H1 (cell line): ENCODE results near the gene CDCP1. TPM values are rescaled to one million over a fixed set of nuclear protein-coding genes. Genes with fewer than 3 reads are reported as not detected.

Experiments
- CTCF ChIA-PET: fragments of 300-600 bp; sonication (Branson Sonifier 250); formaldehyde crosslinking; loops from one replicate; lab custom pipeline; 2021; ENCODE audit not compliant: partially characterized antibody; lab: Charles Lee
- POLR2A ChIA-PET: fragments of 300-600 bp; sonication (Branson Sonifier 250); formaldehyde crosslinking; loops from one replicate; lab custom pipeline; 2021; ENCODE audit warnings: inconsistent platforms; ENCODE audit not compliant: partially characterized antibody; lab: Charles Lee
- DNase-seq, 2 experiments: peaks; one replicate each; pipeline versions ENCODE4 v3.0.0 to v3.0.0-alpha.2; 2010 to 2022; ENCODE audit warnings: low spot score in 2 of 2, low read depth in 1 of 2, mixed read lengths in 1 of 2
- FAIRE-seq: peaks from 2 replicates; lab custom pipeline; 2011; peaks lifted over from hg19 to GRCh38; lab: Jason Lieb, UNC
- H2AFZ ChIP-seq: 2 replicates; pipeline ENCODE4 v1.8.1; 2012; ENCODE audit warnings: low read length, inconsistent platforms
- H2AK5ac ChIP-seq: 2 replicates; pipeline ENCODE4 v1.6.1; 2013; ENCODE audit warnings: low read depth, low read length
- H2BK120ac ChIP-seq: replicated peaks from 2 replicates; pipeline ENCODE3; 2013; ENCODE audit warnings: low read depth, low read length, inconsistent platforms
- H2BK12ac ChIP-seq: 2 replicates; pipeline ENCODE4 v1.6.1; 2013; ENCODE audit warnings: low read depth, low read length
- H2BK15ac ChIP-seq: 2 replicates; pipeline ENCODE4 v1.6.1; 2013; ENCODE audit warnings: low read length
- H2BK20ac ChIP-seq: 2 replicates; pipeline ENCODE4 v1.6.1; 2013; ENCODE audit warnings: low read length
- H2BK5ac ChIP-seq: 2 replicates; pipeline ENCODE4 v1.6.1; 2013; ENCODE audit warnings: low read depth, low read length
- H3K14ac ChIP-seq: 2 replicates; pipeline ENCODE4 v1.6.1; 2013; ENCODE audit warnings: inconsistent platforms; ENCODE audit not compliant: insufficient read length
- H3K18ac ChIP-seq: 2 replicates; pipeline ENCODE4 v1.6.1; 2013; ENCODE audit warnings: low read length; ENCODE audit errors: extremely low read depth
- H3K23ac ChIP-seq: 2 replicates; pipeline ENCODE4 v1.6.1; 2013; ENCODE audit warnings: inconsistent platforms; ENCODE audit not compliant: insufficient read length
- H3K23me2 ChIP-seq: 2 replicates; pipeline ENCODE4 v1.6.1; 2013; ENCODE audit warnings: low read depth, low read length
- H3K27ac ChIP-seq: 2 replicates; pipeline ENCODE4 v1.6.1; 2011; ENCODE audit warnings: low read depth, low read length, inconsistent platforms
- H3K27me3 ChIP-seq, 4 experiments: replicated peaks in 1 of 4; 1 replicate in 1 of 4; 2 replicates in 3 of 4; pipeline versions ENCODE4 v1.6.1 to v1.8.1; 2011 to 2013; ENCODE audit warnings: low read length in 3 of 4, mild to moderate bottlenecking in 3 of 4, inconsistent platforms in 2 of 4, mixed read lengths in 2 of 4, moderate library complexity in 1 of 4; ENCODE audit not compliant: control insufficient read depth in 3 of 4, insufficient read depth in 3 of 4; ENCODE audit errors: extremely low read depth in 1 of 4
- H3K36me3 ChIP-seq, 4 experiments: 2 replicates each; pipeline versions ENCODE4 v1.6.1 to v1.8.1; 2011 to 2013; ENCODE audit warnings: mild to moderate bottlenecking in 4 of 4, low read length in 3 of 4, moderate library complexity in 2 of 4, control low read depth in 1 of 4, inconsistent platforms in 1 of 4; ENCODE audit not compliant: insufficient read depth in 4 of 4, control insufficient read depth in 2 of 4
- H3K4ac ChIP-seq: replicated peaks from 2 replicates; pipeline ENCODE3; 2013; ENCODE audit warnings: low read length, low read depth, mixed read lengths, inconsistent platforms; ENCODE audit not compliant: insufficient read length
- H3K4me1 ChIP-seq, 4 experiments: replicated peaks in 1 of 4; 1 replicate in 1 of 4; 2 replicates in 3 of 4; pipeline versions ENCODE4 v1.6.1 to v1.8.1; 2011 to 2013; ENCODE audit warnings: low read length in 3 of 4, inconsistent platforms in 2 of 4, mixed read lengths in 1 of 4; ENCODE audit not compliant: insufficient read depth in 4 of 4, control insufficient read depth in 3 of 4
- H3K4me2 ChIP-seq, 2 experiments: 2 replicates each; pipeline versions ENCODE4 v1.6.1 to v1.8.1; 2011 to 2013; ENCODE audit warnings: low read depth in 2 of 2, low read length in 2 of 2, control low read depth in 1 of 2, inconsistent platforms in 1 of 2, mild to moderate bottlenecking in 1 of 2; ENCODE audit not compliant: insufficient read depth in 1 of 2
- H3K4me3 ChIP-seq, 4 experiments: fragments of 200-600, 300-600 bp in 1 of 4; sonication (generic), shearing (Covaris generic), sonication (Bioruptor Twin) in 1 of 4; 2 replicates each; pipeline versions ENCODE4 v1.5.1 to v1.8.1; 2011 to 2016; ENCODE audit warnings: low read length in 4 of 4, low read depth in 3 of 4, control low read depth in 2 of 4, inconsistent platforms in 2 of 4, mild to moderate bottlenecking in 2 of 4, mixed read lengths in 1 of 4, moderate library complexity in 1 of 4; ENCODE audit not compliant: insufficient read depth in 2 of 4; ENCODE audit errors: extremely low read depth in 1 of 4
- H3K56ac ChIP-seq: replicated peaks from 2 replicates; pipeline ENCODE3; 2013; ENCODE audit warnings: low read depth, mild to moderate bottlenecking, mixed read lengths, low read length, inconsistent platforms; ENCODE audit not compliant: insufficient read length
- H3K79me1 ChIP-seq: 2 replicates; pipeline ENCODE4 v1.6.1; 2013; ENCODE audit warnings: low read depth, low read length, control low read depth
- H3K79me2 ChIP-seq, 2 experiments: 2 replicates each; pipeline versions ENCODE4 v1.6.1 to v1.8.1; 2012 to 2013; ENCODE audit warnings: low read length in 2 of 2, mild to moderate bottlenecking in 2 of 2, inconsistent platforms in 1 of 2; ENCODE audit not compliant: insufficient read depth in 2 of 2, control insufficient read depth in 1 of 2
- H3K9ac ChIP-seq, 4 experiments: replicated peaks in 1 of 4; 1 replicate in 1 of 4; 2 replicates in 3 of 4; pipeline versions ENCODE4 v1.6.1 to v1.8.1; 2011 to 2013; ENCODE audit warnings: low read depth in 3 of 4, low read length in 3 of 4, control low read depth in 2 of 4, mild to moderate bottlenecking in 2 of 4, moderate library complexity in 2 of 4, inconsistent platforms in 1 of 4; ENCODE audit errors: extremely low read depth in 1 of 4
- H3K9me3 ChIP-seq, 2 experiments: 2 replicates each; pipeline versions ENCODE4 v1.6.1 to v1.8.1; 2012 to 2013; ENCODE audit warnings: mild to moderate bottlenecking in 2 of 2, moderate library complexity in 2 of 2, control low read depth in 1 of 2, inconsistent platforms in 1 of 2, low read depth in 1 of 2, low read length in 1 of 2, mixed read lengths in 1 of 2; ENCODE audit not compliant: insufficient read depth in 2 of 2
- H4K20me1 ChIP-seq, 2 experiments: replicated peaks in 1 of 2; 2 replicates each; pipeline versions ENCODE3 to v1.8.1; 2011 to 2013; ENCODE audit warnings: inconsistent platforms in 2 of 2, low read length in 2 of 2, mild to moderate bottlenecking in 1 of 2; ENCODE audit not compliant: insufficient read depth in 2 of 2, control insufficient read depth in 1 of 2
- H4K5ac ChIP-seq: 2 replicates; pipeline ENCODE4 v1.6.1; 2013; ENCODE audit warnings: low read length, low read depth, mixed read lengths, inconsistent platforms; ENCODE audit not compliant: insufficient read length
- H4K8ac ChIP-seq: 2 replicates; pipeline ENCODE4 v1.8.0; 2013; ENCODE audit warnings: mild to moderate bottlenecking, moderate library complexity, low read length, inconsistent platforms; ENCODE audit not compliant: insufficient read depth; ENCODE audit errors: extremely low read depth
- H4K91ac ChIP-seq: replicated peaks from 2 replicates; pipeline ENCODE3; 2013; ENCODE audit warnings: low read length, mixed read lengths, inconsistent platforms; ENCODE audit not compliant: insufficient read length
- CBX5 ChIP-seq: fragments of 300-800, 300-1000 bp; sonication (generic); IDR thresholded peaks from 2 replicates; pipeline ENCODE4 v1.7.1; 2016; ENCODE audit warnings: antibody characterized with exemption, low read length, low read depth
- E2F6 ChIP-seq: IDR thresholded peaks from 2 replicates; pipeline ENCODE4 v1.6.1; 2012; ENCODE audit warnings: inconsistent platforms
- GTF2F1 ChIP-seq: IDR thresholded peaks from 2 replicates; pipeline ENCODE4 v1.6.1; 2012; ENCODE audit warnings: low read depth, low read length, improper control_type of control experiment, borderline replicate concordance
- WGBS, 2 experiments: shearing (Covaris generic) in 1 of 2; methylation state at CpG; one replicate each; pipeline versions ENCODE4 v1.1.6 to v1.1.7; 2013 to 2015; ENCODE audit warnings: low lambda C conversion rate in 2 of 2, mixed read lengths in 2 of 2, inconsistent platforms in 1 of 2, low coverage in 1 of 2, missing lambda C conversion rate in 1 of 2; ENCODE audit not compliant: insufficient replicate concordance in 2 of 2, insufficient coverage in 1 of 2, insufficient read length in 1 of 2; ENCODE audit errors: extremely low coverage in 1 of 2, missing lambda C conversion rate in 1 of 2; 5-methylcytosine and 5-hydroxymethylcytosine counted together
- polyA plus RNA-seq, 7 experiments: library from polyadenylated mRNA; depleted of rRNA in 3 of 7; stranded (reverse) in 5 of 7; unstranded in 2 of 7; fragments of >200 nt in 5 of 7; fragments of 200-250 nt in 2 of 7; gene quantifications; 1 replicate in 5 of 7; 2 replicates in 1 of 7; 4 replicates in 1 of 7; pipeline versions ENCODE4 v1.2.1 to v1.2.3, GENCODE V29; 2011 to 2013; ENCODE audit warnings: missing spikeins in 2 of 7, mixed read lengths in 2 of 7
- total RNA-seq: library from RNA; stranded (reverse); fragmentation: NEBNext Ultra II Directional; extraction: Animal tissue kit (Norgen Biotek cat#: 25700); gene quantifications from 2 replicates; pipeline ENCODE4 v1.2.1, GENCODE V29; 2021

The CDCP1 gene
- total and polyA plus RNA-seq, 2 of the 8 experiments (the other 6 are each of a cell fraction or from before 2014, with no cell fraction given) = 10.0 to 23.3 TPM

GRCh38 chr3:45119824-45120358 lies 26.3 kb downstream of the CDCP1 start:
- no peak overlapping the region for H4K5ac ChIP-seq
- H4K91ac ChIP-seq = no peak overlapping the region
- no peak overlapping the region for H2BK20ac ChIP-seq
- no peak overlapping the region for H3K18ac ChIP-seq
- H2BK15ac ChIP-seq = no peak overlapping the region
- H3K23me2 ChIP-seq = no peaks in the 10 kb centered on the region
- H3K4ac ChIP-seq = no peak overlapping the region
- no peaks in the 10 kb centered on the region for H4K20me1 ChIP-seq
- H3K23ac ChIP-seq = no peak overlapping the region
- no peak overlapping the region for H3K9ac ChIP-seq
- no peaks in the 10 kb centered on the region for H3K4me1 ChIP-seq
- H2AFZ ChIP-seq = no peak overlapping the region
- no peak overlapping the region for H4K8ac ChIP-seq
- DNase-seq = no peak
- H2BK5ac ChIP-seq = no peak overlapping the region
- peaks cover 2% of the 10 kb centered on the region for H3K79me1 ChIP-seq
- no peaks in the 10 kb centered on the region; a peak in 1 of 4 replicates for H3K79me2 ChIP-seq
- no peaks in the 10 kb centered on the region; a peak in 1 of 8 replicates for H3K36me3 ChIP-seq
- no peak for FAIRE-seq
- ChIA-PET POLR2A (no interaction called here), CTCF (interaction anchor here (1.1 to 1.9 kb wide), 4 partner anchors 9 to 90 kb away, joined by 3 to 6 read pairs (median 4); no protein-coding TSS in a partner anchor)
- no peak overlapping the region for H3K14ac ChIP-seq
- WGBS, 2 experiments = 89% methylated on average over 2 of the region's 2 CpGs; no CpG with 5 or more reads in 1 of the 2 experiments
- no peak overlapping the region for H2AK5ac ChIP-seq
- no peak overlapping the region for H2BK120ac ChIP-seq
- no peak overlapping the region for H3K4me2 ChIP-seq
- H3K27ac ChIP-seq = no peak overlapping the region
- H3K4me3 ChIP-seq = no peak overlapping the region
- H2BK12ac ChIP-seq = no peak overlapping the region
- H3K9me3 ChIP-seq = no peaks in the 10 kb centered on the region
- no peak overlapping the region for H3K56ac ChIP-seq
- H3K27me3 ChIP-seq = no peaks in the 10 kb centered on the region
- TF ChIP-seq E2F6 = no peak
- TF ChIP-seq GTF2F1 = no peak
- no peak for TF ChIP-seq CBX5
